ENCODE data around the gene ROR1.
A peak's percentile ranks its signal among the peaks of the same experiment; 100 is the strongest.

The ROR1 gene

GRCh38 chr1:64172458-64172983 is 398.7 kb downstream of the ROR1 start:
- peaks cover 32% of the 10 kb centered on the region for H3K4me1 ChIP-seq (ENCODE audit: control insufficient read depth, insufficient read depth, low read length, poor library complexity, severe bottlenecking)
- H3K36me3 ChIP-seq (ENCODE audit: control insufficient read depth, insufficient read depth, low read length) = peaks cover 37% of the 10 kb centered on the region
- H3K27ac ChIP-seq (ENCODE audit: low read depth, low read length, severe bottlenecking) = peak overlapping the region; percentile 88
- WGBS, 2 experiments (ENCODE audit: insufficient coverage in 2 of 2) = 40 to 90% methylated on average over 1 of the region's 3 CpGs
- no peak overlapping the region for H3K4me3 ChIP-seq (ENCODE audit: extremely low read depth, insufficient read depth, low read length, poor library complexity, severe bottlenecking)
- H3K9me3 ChIP-seq (ENCODE audit: control insufficient read depth, low read length) = peaks cover 20% of the 10 kb centered on the region

GRCh38 chr1:64173336-64173940 is 399.6 kb downstream of the ROR1 start:
- WGBS, 2 experiments (ENCODE audit: insufficient coverage in 2 of 2) = 93 to 97% methylated on average over 5 of the region's 6 CpGs
- H3K27ac ChIP-seq (ENCODE audit: low read depth, low read length, severe bottlenecking) = peak overlapping the region; percentile 88
- peaks cover 37% of the 10 kb centered on the region for H3K36me3 ChIP-seq (ENCODE audit: control insufficient read depth, insufficient read depth, low read length)
- peaks cover 17% of the 10 kb centered on the region for H3K9me3 ChIP-seq (ENCODE audit: control insufficient read depth, low read length)
- H3K4me3 ChIP-seq (ENCODE audit: extremely low read depth, insufficient read depth, low read length, poor library complexity, severe bottlenecking) = no peak overlapping the region
- peaks cover 32% of the 10 kb centered on the region for H3K4me1 ChIP-seq (ENCODE audit: control insufficient read depth, insufficient read depth, low read length, poor library complexity, severe bottlenecking)

- peaks cover 32% of the 10 kb centered on the region for H3K4me1 ChIP-seq (ENCODE audit: control insufficient read depth, insufficient read depth, low read length, poor library complexity, severe bottlenecking)
- no peak overlapping the region for H3K4me3 ChIP-seq (ENCODE audit: extremely low read depth, insufficient read depth, low read length, poor library complexity, severe bottlenecking)
- H3K27ac ChIP-seq (ENCODE audit: low read depth, low read length, severe bottlenecking) = no peak overlapping the region
- no peaks in the 10 kb centered on the region for H3K9me3 ChIP-seq (ENCODE audit: control insufficient read depth, low read length)
- peaks cover 25% of the 10 kb centered on the region for H3K36me3 ChIP-seq (ENCODE audit: control insufficient read depth, insufficient read depth, low read length)
Observed at GRCh38 chr1:64175639-64176038, 401.8 kb downstream of the ROR1 start.

GRCh38 chr1:64176659-64177058 is 402.8 kb downstream of the ROR1 start:
- Histone ChIP-seq H3K4me1 (ENCODE audit: control insufficient read depth, insufficient read depth, low read length, poor library complexity, severe bottlenecking) (peaks cover 27% of the 10 kb centered on the region), H3K36me3 (ENCODE audit: control insufficient read depth, insufficient read depth, low read length) (peaks cover 25% of the 10 kb centered on the region), H3K9me3 (ENCODE audit: control insufficient read depth, low read length) (no peaks in the 10 kb centered on the region), H3K27ac (ENCODE audit: low read depth, low read length, severe bottlenecking) (no peak overlapping the region), H3K4me3 (ENCODE audit: extremely low read depth, insufficient read depth, low read length, poor library complexity, severe bottlenecking) (no peak overlapping the region)
- WGBS, 2 experiments (ENCODE audit: insufficient coverage in 2 of 2) = 89 to 100% methylated on average over 1 to 3 of the region's 3 CpGs

- H3K4me1 ChIP-seq (ENCODE audit: control insufficient read depth, insufficient read depth, low read length, poor library complexity, severe bottlenecking) = no peaks in the 10 kb centered on the region
- H3K4me3 ChIP-seq (ENCODE audit: extremely low read depth, insufficient read depth, low read length, poor library complexity, severe bottlenecking) = no peak overlapping the region
- no peaks in the 10 kb centered on the region for H3K9me3 ChIP-seq (ENCODE audit: control insufficient read depth, low read length)
- no peak overlapping the region for H3K27ac ChIP-seq (ENCODE audit: low read depth, low read length, severe bottlenecking)
- WGBS, 2 experiments (ENCODE audit: insufficient coverage in 2 of 2) = 96 to 100% methylated on average over 2 of the region's 4 CpGs
- H3K36me3 ChIP-seq (ENCODE audit: control insufficient read depth, insufficient read depth, low read length) = peaks cover 25% of the 10 kb centered on the region
Observed at GRCh38 chr1:64179588-64179987, 405.8 kb downstream of the ROR1 start.

DNA sequence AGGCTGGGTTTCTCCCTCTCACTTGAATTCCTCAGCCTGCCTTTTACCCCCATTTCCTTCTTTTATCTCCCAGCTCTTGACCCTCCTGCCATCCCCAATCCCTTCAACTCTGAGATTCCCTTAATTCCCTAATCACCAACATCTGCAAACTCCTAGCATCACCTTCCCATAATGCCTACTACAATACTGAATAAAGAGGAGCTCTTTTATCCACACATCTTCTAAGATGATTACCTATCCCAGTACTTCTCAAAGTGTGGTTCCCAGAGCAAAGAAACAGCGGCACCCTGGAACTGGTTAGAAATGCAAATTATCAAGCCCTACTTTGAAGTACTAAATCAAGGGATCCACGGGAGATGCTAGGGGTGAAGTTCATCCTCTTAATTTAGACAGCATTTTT is 408.4 kb downstream of the ROR1 start:
- WGBS, 2 experiments (ENCODE audit: insufficient coverage in 2 of 2) = 90 to 100% methylated on average over 1 to 2 of the region's 2 CpGs
- H3K4me3 ChIP-seq (ENCODE audit: extremely low read depth, insufficient read depth, low read length, poor library complexity, severe bottlenecking) = no peak overlapping the region
- H3K27ac ChIP-seq (ENCODE audit: low read depth, low read length, severe bottlenecking) = no peak overlapping the region
- H3K4me1 ChIP-seq (ENCODE audit: control insufficient read depth, insufficient read depth, low read length, poor library complexity, severe bottlenecking) = no peaks in the 10 kb centered on the region
- no peaks in the 10 kb centered on the region for H3K9me3 ChIP-seq (ENCODE audit: control insufficient read depth, low read length)
- H3K36me3 ChIP-seq (ENCODE audit: control insufficient read depth, insufficient read depth, low read length) = peaks cover 21% of the 10 kb centered on the region

- Histone ChIP-seq H3K9me3 (ENCODE audit: control insufficient read depth, low read length) (no peaks in the 10 kb centered on the region), H3K4me3 (ENCODE audit: extremely low read depth, insufficient read depth, low read length, poor library complexity, severe bottlenecking) (no peak overlapping the region), H3K4me1 (ENCODE audit: control insufficient read depth, insufficient read depth, low read length, poor library complexity, severe bottlenecking) (no peaks in the 10 kb centered on the region), H3K27ac (ENCODE audit: low read depth, low read length, severe bottlenecking) (no peak overlapping the region), H3K36me3 (ENCODE audit: control insufficient read depth, insufficient read depth, low read length) (peaks cover 9% of the 10 kb centered on the region)
- 90 to 91% methylated on average over 4 of the region's 5 CpGs for WGBS, 2 experiments (ENCODE audit: insufficient coverage in 2 of 2)
Observed at GRCh38 chr1:64183395-64184002, 409.7 kb downstream of the ROR1 start.

DNA sequence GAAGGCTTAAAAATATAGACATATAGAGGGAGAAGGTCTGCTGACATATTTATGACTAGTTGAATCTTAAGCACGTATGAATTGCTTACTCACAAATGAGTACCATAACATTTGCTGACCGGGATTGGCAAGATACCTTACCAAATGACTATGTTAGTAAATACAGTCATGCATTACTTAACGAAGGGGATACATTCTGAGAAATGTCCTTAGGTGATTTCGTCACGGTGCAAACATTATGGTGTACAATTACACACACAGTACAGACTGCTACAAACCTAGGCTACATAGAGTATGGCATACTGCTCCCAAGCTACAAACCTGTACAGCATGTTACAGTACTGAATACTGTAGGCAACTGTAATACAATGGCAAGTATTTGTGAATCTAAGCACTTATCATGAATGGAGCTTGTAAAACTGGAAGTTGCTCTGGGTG is 410.2 kb downstream of the ROR1 start:
- Histone ChIP-seq H3K4me1 (ENCODE audit: control insufficient read depth, insufficient read depth, low read length, poor library complexity, severe bottlenecking) (no peaks in the 10 kb centered on the region), H3K9me3 (ENCODE audit: control insufficient read depth, low read length) (no peaks in the 10 kb centered on the region), H3K27ac (ENCODE audit: low read depth, low read length, severe bottlenecking) (no peak overlapping the region), H3K36me3 (ENCODE audit: control insufficient read depth, insufficient read depth, low read length) (peaks cover 5% of the 10 kb centered on the region), H3K4me3 (ENCODE audit: extremely low read depth, insufficient read depth, low read length, poor library complexity, severe bottlenecking) (no peak overlapping the region)
- 85 to 88% methylated on average over 4 to 5 of the region's 5 CpGs for WGBS, 2 experiments (ENCODE audit: insufficient coverage in 2 of 2)

DNA sequence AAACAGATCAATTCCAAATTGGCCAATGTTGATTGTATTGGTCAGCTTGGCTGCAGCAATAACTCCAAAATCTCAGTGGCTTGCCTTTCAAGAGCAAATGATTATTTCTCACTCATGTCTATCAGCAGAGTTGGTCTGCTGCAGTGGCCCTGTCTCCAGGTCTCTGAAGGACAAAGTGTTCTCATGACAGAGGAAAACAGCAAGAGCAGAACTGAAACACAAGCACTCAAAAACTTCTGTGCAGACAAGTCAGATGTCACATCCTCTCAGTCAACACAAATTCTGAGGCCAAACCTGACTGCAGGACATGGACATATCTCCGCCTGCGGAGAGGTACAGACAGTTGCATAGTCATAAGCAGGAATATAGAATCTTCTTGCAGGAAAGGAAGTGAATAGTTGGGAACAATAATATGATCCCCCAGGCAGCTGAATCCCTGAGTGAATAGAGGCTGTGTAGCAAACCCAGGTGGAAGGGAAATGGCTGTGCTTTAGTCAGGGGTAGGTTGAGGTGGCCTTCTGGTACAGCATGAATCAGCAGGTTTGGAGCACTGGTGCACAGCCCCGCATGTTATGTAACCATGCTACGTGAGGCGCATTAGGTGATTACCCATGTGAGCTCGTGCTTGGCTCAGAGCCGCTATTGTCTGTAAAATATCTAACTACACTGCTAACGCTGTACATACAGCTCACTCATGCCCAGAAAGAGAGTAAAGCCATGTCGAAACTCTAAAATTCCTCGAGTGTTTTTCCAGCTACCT is 412.5 kb downstream of the ROR1 start:
- 87 to 88% methylated on average over 9 of the region's 10 CpGs for WGBS, 2 experiments (ENCODE audit: insufficient coverage in 2 of 2)
- Histone ChIP-seq H3K4me3 (ENCODE audit: extremely low read depth, insufficient read depth, low read length, poor library complexity, severe bottlenecking) (no peak overlapping the region), H3K4me1 (ENCODE audit: control insufficient read depth, insufficient read depth, low read length, poor library complexity, severe bottlenecking) (no peaks in the 10 kb centered on the region), H3K9me3 (ENCODE audit: control insufficient read depth, low read length) (no peaks in the 10 kb centered on the region), H3K27ac (ENCODE audit: low read depth, low read length, severe bottlenecking) (no peak overlapping the region), H3K36me3 (ENCODE audit: control insufficient read depth, insufficient read depth, low read length) (no peaks in the 10 kb centered on the region)

GRCh38 chr1:64186898-64187280 is 413.1 kb downstream of the ROR1 start:
- 84 to 89% methylated on average over 7 of the region's 7 CpGs for WGBS, 2 experiments (ENCODE audit: insufficient coverage in 2 of 2)
- Histone ChIP-seq H3K9me3 (ENCODE audit: control insufficient read depth, low read length) (no peaks in the 10 kb centered on the region), H3K36me3 (ENCODE audit: control insufficient read depth, insufficient read depth, low read length) (no peaks in the 10 kb centered on the region), H3K4me3 (ENCODE audit: extremely low read depth, insufficient read depth, low read length, poor library complexity, severe bottlenecking) (no peak overlapping the region), H3K27ac (ENCODE audit: low read depth, low read length, severe bottlenecking) (no peak overlapping the region), H3K4me1 (ENCODE audit: control insufficient read depth, insufficient read depth, low read length, poor library complexity, severe bottlenecking) (no peaks in the 10 kb centered on the region)

GRCh38 chr1:64187646-64188045 is 413.8 kb downstream of the ROR1 start:
- WGBS, 2 experiments (ENCODE audit: insufficient coverage in 2 of 2) = 91 to 95% methylated on average over 3 to 4 of the region's 4 CpGs
- no peak overlapping the region for H3K4me3 ChIP-seq (ENCODE audit: extremely low read depth, insufficient read depth, low read length, poor library complexity, severe bottlenecking)
- H3K36me3 ChIP-seq (ENCODE audit: control insufficient read depth, insufficient read depth, low read length) = no peaks in the 10 kb centered on the region
- H3K9me3 ChIP-seq (ENCODE audit: control insufficient read depth, low read length) = no peaks in the 10 kb centered on the region
- H3K4me1 ChIP-seq (ENCODE audit: control insufficient read depth, insufficient read depth, low read length, poor library complexity, severe bottlenecking) = no peaks in the 10 kb centered on the region
- no peak overlapping the region for H3K27ac ChIP-seq (ENCODE audit: low read depth, low read length, severe bottlenecking)

Data from mesodermal cell (in vitro differentiated cells).